Measurements from ENCODE around the gene ECEL1.

ECEL1 gene

GRCh38 chr2:232477751-232478510, 9.7 kb downstream of the ECEL1 start:
- no peak overlapping the region for H3K27ac ChIP-seq (ENCODE audit: extremely low read depth, low read depth, low read length)
- ChIA-PET POLR2A (no interaction called here), CTCF (interaction anchor here (0.7 to 2.3 kb wide), 2 partner anchors 30 to 79 kb away, joined by 4 to 7 read pairs; no protein-coding TSS in a partner anchor)
- H3K4me1 ChIP-seq (ENCODE audit: control insufficient read depth, insufficient read depth, low read length): peaks cover 2% of the 10 kb centered on the region; the same call in 1 of the 2 replicates
- no peak overlapping the region for H3K4me3 ChIP-seq (ENCODE audit: low read depth, low read length)
- H3K36me3 ChIP-seq (ENCODE audit: control insufficient read depth in 2 of 2, insufficient read depth in 1 of 2, low read length in 2 of 2): peaks cover 0 to 4% of the 10 kb centered on the region in 2 experiments; a peak in 1 of 3 replicates
- H3K9me3 ChIP-seq (ENCODE audit: control insufficient read depth, insufficient read depth, low read depth, low read length): no peaks in the 10 kb centered on the region
- TF ChIP-seq MZF1 (tag by site-specific recombination; IDR thresholded peaks at IDR 0.05; ENCODE audit: borderline replicate concordance) (no peak), MEIS1 (CRISPR knock-in tag; IDR thresholded peaks at IDR 0.05; ENCODE audit: borderline replicate concordance) (no peak), ZBTB17 (tag by site-specific recombination; IDR thresholded peaks at IDR 0.05) (no peak), ZNF184 (tag by site-specific recombination; IDR thresholded peaks at IDR 0.05) (no peak), ZNF175 (tag by site-specific recombination; IDR thresholded peaks at IDR 0.05) (no peak), ZNF513 (tag by site-specific recombination; IDR thresholded peaks at IDR 0.05) (no peak), GLIS1 (tag by site-specific recombination; IDR thresholded peaks at IDR 0.05) (no peak), ZSCAN23 (tag by site-specific recombination; IDR thresholded peaks at IDR 0.05) (no peak), ZNF514 (tag by site-specific recombination; IDR thresholded peaks at IDR 0.05) (no peak), ZNF521 (tag by site-specific recombination; IDR thresholded peaks at IDR 0.05) (no peak), EGR2 (tag by site-specific recombination; IDR thresholded peaks at IDR 0.05; ENCODE audit: low read depth) (no peak), ZXDB (tag by site-specific recombination; IDR thresholded peaks at IDR 0.05) (no peak), ZNF658 (tag by site-specific recombination; IDR thresholded peaks at IDR 0.05) (no peak)

GRCh38 chr2:232476791-232477190, 10.8 kb downstream of the ECEL1 start:
- ChIA-PET CTCF (interaction anchor here (0.6 to 2.3 kb wide), 2 partner anchors 29 to 42 kb away, joined by 3 to 7 read pairs; no protein-coding TSS in a partner anchor), POLR2A (no interaction called here)
- Histone ChIP-seq H3K27ac (ENCODE audit: extremely low read depth, low read depth, low read length) (no peak overlapping the region), H3K36me3 (ENCODE audit: control insufficient read depth in 2 of 2, insufficient read depth in 1 of 2, low read length in 2 of 2) (no peaks in the 10 kb centered on the region), H3K9me3 (ENCODE audit: control insufficient read depth, insufficient read depth, low read depth, low read length) (no peaks in the 10 kb centered on the region), H3K4me1 (ENCODE audit: control insufficient read depth, insufficient read depth, low read length) (peaks cover 2% of the 10 kb centered on the region; the same call in 1 of the 2 replicates), H3K4me3 (ENCODE audit: low read depth, low read length) (no peak overlapping the region)
- TF ChIP-seq MZF1 (tag by site-specific recombination; IDR thresholded peaks at IDR 0.05; ENCODE audit: borderline replicate concordance) (no peak), SP3 (tag by site-specific recombination; IDR thresholded peaks at IDR 0.05) (no peak), ZNF404 (tag by site-specific recombination; IDR thresholded peaks at IDR 0.05) (no peak), REST (tag by site-specific recombination; IDR thresholded peaks at IDR 0.05) (no peak), ZNF416 (tag by site-specific recombination; IDR thresholded peaks at IDR 0.05) (no peak), ZNF623 (tag by site-specific recombination; IDR thresholded peaks at IDR 0.05) (no peak)

Measured in HEK293 (cell line).